Measurements from ENCODE around the gene BARHL1.

DNA sequence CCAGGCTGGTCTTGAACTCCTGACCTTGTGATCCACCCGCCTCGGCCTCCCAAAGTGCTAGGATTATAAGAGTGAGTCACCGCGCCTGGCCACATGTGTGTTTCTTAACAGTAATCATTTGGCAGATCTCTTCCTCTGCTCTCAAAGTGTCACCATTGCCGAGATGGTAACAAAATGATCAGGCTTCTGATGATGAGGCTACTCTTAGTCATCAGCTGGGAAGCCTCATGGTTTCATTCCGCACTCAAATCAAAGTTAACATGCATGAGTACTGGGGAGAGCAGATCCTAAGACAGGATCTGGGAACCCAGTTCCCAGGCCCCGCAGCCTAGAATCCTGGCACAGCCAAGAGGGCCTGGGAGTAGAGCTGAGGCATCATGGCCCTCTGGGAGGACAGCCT is 27.4 kb downstream of the BARHL1 start:
- TF ChIP-seq SUZ12 (IDR thresholded peaks at IDR 0.05; ENCODE audit: extremely low read depth, insufficient read depth, insufficient read length) (no peak), ZNF274 (IDR thresholded peaks at IDR 0.05; ENCODE audit: low read depth, low read length) (no peak)

Data from NT2/D1 (cell line).